NCI-H446 (cell line): ENCODE measurements around the gene EMC10.

Experiments used
- DNase-seq, 2 experiments: peaks; one replicate each; lab custom pipeline; 2025; lab: John Stamatoyannopoulos, UW

Gene EMC10

GRCh38 chr19:50478901-50479715 lies 2.8 kb downstream of the EMC10 start:
- DNase-seq = peak in 1 of 2 experiments; percentile 16

GRCh38 chr19:50479761-50480251 lies 3.5 kb downstream of the EMC10 start:
- no peak for DNase-seq

GRCh38 chr19:50480281-50481111 lies 4.2 kb downstream of the EMC10 start:
- no peak for DNase-seq

- DNase-seq = no peak
Observed at GRCh38 chr19:50481351-50482149, 5.2 kb downstream of the EMC10 start.

- no peak for DNase-seq
Observed at GRCh38 chr19:50482271-50482855, 6.1 kb downstream of the EMC10 start.

- no peak for DNase-seq
Observed at GRCh38 chr19:50482916-50483315, 6.6 kb downstream of the EMC10 start.

GRCh38 chr19:50485284-50485955 lies 9.1 kb downstream of the EMC10 start:
- no peak for DNase-seq

GRCh38 chr19:50486823-50487515 lies 10.7 kb downstream of the EMC10 start:
- no peak for DNase-seq

- no peak for DNase-seq
Observed at GRCh38 chr19:50488389-50489194, 12.3 kb downstream of the EMC10 start.

- DNase-seq = no peak
Observed at GRCh38 chr19:50489461-50490011, 13.2 kb downstream of the EMC10 start.

- no peak for DNase-seq
Observed at GRCh38 chr19:50490411-50490811, 14.1 kb downstream of the EMC10 start.

GRCh38 chr19:50490991-50491472 lies 14.7 kb downstream of the EMC10 start:
- DNase-seq = no peak

GRCh38 chr19:50492303-50493052 lies 16.2 kb downstream of the EMC10 start:
- no peak for DNase-seq

GRCh38 chr19:50493171-50493570 lies 16.9 kb downstream of the EMC10 start:
- DNase-seq = no peak

GRCh38 chr19:50494186-50495019 lies 18.1 kb downstream of the EMC10 start:
- DNase-seq = no peak

- DNase-seq = no peak
Observed at GRCh38 chr19:50495020-50495531, 18.8 kb downstream of the EMC10 start.
